ENCODE data around the gene TACC3. TPM values are rescaled to one million over a fixed set of nuclear protein-coding genes. Genes with fewer than 3 reads are reported as not detected.

TACC3 gene
- total and polyA plus RNA-seq, 2 of the 8 experiments (the other 6 are each of a cell fraction or from before 2014, with no cell fraction given) = 73.8 to 148 TPM

- TF ChIP-seq NRF1 (IDR thresholded peaks at IDR 0.05; ENCODE audit: low read depth, low read length) (no peak), SP4 (IDR thresholded peaks at IDR 0.05; ENCODE audit: low read length) (no peak), CHD2 (IDR thresholded peaks at IDR 0.05; ENCODE audit: low read length) (no peak), CHD7 (IDR thresholded peaks at IDR 0.05; ENCODE audit: insufficient replicate concordance, low read length) (no peak), E2F6 (IDR thresholded peaks at IDR 0.05) (no peak), SIRT6 (IDR thresholded peaks at IDR 0.05; ENCODE audit: low read length) (no peak)
- TF ChIP-seq, protein P1, sequence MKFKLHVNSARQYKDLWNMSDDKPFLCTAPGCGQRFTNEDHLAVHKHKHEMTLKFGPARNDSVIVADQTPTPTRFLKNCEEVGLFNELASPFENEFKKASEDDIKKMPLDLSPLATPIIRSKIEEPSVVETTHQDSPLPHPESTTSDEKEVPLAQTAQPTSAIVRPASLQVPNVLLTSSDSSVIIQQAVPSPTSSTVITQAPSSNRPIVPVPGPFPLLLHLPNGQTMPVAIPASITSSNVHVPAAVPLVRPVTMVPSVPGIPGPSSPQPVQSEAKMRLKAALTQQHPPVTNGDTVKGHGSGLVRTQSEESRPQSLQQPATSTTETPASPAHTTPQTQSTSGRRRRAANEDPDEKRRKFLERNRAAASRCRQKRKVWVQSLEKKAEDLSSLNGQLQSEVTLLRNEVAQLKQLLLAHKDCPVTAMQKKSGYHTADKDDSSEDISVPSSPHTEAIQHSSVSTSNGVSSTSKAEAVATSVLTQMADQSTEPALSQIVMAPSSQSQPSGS (IDR thresholded peaks at IDR 0.05; ENCODE audit: low read length) = no peak
Observed at GRCh38 chr4:1771555-1772305, 50.4 kb downstream of the TACC3 start (continued).
